Measurements from ENCODE around the gene TPM2. TPM values are rescaled to one million over a fixed set of nuclear protein-coding genes. Genes with fewer than 3 reads are reported as not detected.

TPM2 gene
- total and polyA plus RNA-seq, 9 of the 15 experiments (the other 6 are each of a cell fraction or from before 2014, with no cell fraction given), result 0.28 to 16.1 (median 4.5) TPM

DNA sequence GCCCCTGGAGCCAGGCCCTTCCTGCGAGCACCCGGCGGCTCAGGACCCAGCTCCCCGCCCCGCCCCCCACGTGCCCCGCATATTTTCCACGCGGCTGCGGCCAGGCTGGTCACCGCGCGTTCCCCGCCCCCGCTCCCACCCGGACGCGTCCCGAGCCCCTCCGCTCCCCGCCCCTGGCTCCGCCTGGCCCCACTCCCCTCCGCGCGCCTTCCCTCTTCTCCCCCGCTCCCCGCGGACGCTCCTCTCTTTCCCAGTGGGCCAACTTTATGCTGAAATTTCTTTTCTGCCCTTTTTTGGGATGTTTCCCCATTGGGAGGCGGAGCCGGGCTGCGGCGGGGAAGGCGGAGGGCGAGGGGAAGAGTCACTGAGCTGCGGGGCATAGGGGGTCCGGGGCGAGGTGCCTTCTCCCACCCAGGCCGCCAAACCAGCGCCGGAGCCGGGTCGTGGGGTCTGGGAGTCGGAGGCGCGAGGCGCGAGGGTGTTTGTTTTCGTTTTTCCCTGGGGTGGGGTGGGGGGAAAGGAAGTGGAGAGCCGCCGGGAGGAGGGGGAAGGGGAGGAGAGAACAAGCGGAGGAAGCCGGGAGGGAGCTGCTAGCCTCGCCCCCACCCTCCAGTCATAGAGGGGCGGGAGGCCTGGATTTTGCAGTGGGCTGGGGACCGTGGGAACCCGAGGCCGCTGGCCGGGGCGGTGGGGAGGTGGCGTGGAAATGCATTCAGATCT lies 1.0 kb upstream of the TPM2 start (continued):
- TF ChIP-seq RBFOX2 (IDR thresholded peaks at IDR 0.05; ENCODE audit: low read depth, low read length), result peak; percentile 76
- 0 out of 4 replicates have a peak, but pooled peaks have one; percentile 22 to 26 for TF ChIP-seq FOXK2 (conservative IDR thresholded peaks at IDR 0.05 in 1 of 2, IDR thresholded peaks at IDR 0.05 in 1 of 2; ENCODE audit: low read depth in 2 of 2)
- no peak for TF ChIP-seq HDAC6 (IDR thresholded peaks at IDR 0.05; ENCODE audit: low read depth, low read length)
- peak; percentile 59 for TF ChIP-seq POLR2B (IDR thresholded peaks at IDR 0.05; ENCODE audit: low read depth, partially characterized antibody)
- TF ChIP-seq SIN3A (IDR thresholded peaks at IDR 0.05; ENCODE audit: borderline replicate concordance in 2 of 2, control insufficient read depth in 1 of 2, low read depth in 2 of 2, low read length in 2 of 2), result 0 out of 4 replicates have a peak, but pooled peaks of 1 of the 2 experiments have one; percentile 39
- no peak for TF ChIP-seq ILK (tag; IDR thresholded peaks at IDR 0.05; ENCODE audit: borderline replicate concordance, low read depth)
- TF ChIP-seq HDAC1 (IDR thresholded peaks at IDR 0.05), result 0 out of 4 replicates have a peak, but pooled peaks of 1 of the 2 experiments have one; percentile 22
- TF ChIP-seq, protein P1, sequence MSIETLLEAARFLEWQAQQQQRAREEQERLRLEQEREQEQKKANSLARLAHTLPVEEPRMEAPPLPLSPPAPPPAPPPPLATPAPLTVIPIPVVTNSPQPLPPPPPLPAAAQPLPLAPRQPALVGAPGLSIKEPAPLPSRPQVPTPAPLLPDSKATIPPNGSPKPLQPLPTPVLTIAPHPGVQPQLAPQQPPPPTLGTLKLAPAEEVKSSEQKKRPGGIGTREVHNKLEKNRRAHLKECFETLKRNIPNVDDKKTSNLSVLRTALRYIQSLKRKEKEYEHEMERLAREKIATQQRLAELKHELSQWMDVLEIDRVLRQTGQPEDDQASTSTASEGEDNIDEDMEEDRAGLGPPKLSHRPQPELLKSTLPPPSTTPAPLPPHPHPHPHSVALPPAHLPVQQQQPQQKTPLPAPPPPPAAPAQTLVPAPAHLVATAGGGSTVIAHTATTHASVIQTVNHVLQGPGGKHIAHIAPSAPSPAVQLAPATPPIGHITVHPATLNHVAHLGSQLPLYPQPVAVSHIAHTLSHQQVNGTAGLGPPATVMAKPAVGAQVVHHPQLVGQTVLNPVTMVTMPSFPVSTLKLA (conservative IDR thresholded peaks at IDR 0.05), result peak; percentile 42 to 78; a peak in 1 of 4 replicates
- peak; percentile 38 for TF ChIP-seq ZFX (CRISPR knock-in tag; IDR thresholded peaks at IDR 0.05)
- TF ChIP-seq EGR1 (conservative IDR thresholded peaks at IDR 0.05), result peak; percentile 26
- TF ChIP-seq RUNX1 (IDR thresholded peaks at IDR 0.05; ENCODE audit: low read depth), result no peak
- TF ChIP-seq, protein P2, sequence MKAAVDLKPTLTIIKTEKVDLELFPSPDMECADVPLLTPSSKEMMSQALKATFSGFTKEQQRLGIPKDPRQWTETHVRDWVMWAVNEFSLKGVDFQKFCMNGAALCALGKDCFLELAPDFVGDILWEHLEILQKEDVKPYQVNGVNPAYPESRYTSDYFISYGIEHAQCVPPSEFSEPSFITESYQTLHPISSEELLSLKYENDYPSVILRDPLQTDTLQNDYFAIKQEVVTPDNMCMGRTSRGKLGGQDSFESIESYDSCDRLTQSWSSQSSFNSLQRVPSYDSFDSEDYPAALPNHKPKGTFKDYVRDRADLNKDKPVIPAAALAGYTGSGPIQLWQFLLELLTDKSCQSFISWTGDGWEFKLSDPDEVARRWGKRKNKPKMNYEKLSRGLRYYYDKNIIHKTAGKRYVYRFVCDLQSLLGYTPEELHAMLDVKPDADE (conservative IDR thresholded peaks at IDR 0.05; ENCODE audit: control insufficient read depth, low read depth, low read length), result 0 out of 2 replicates have a peak, but pooled peaks have one; percentile 20
- 0 out of 2 replicates have a peak, but pooled peaks have one; percentile 25 for TF ChIP-seq ZNF175 (CRISPR knock-in tag; IDR thresholded peaks at IDR 0.05; ENCODE audit: low read depth)
- TF ChIP-seq GABPA (tag; conservative IDR thresholded peaks at IDR 0.05; ENCODE audit: low read depth), result peak; percentile 68
- no peak for TF ChIP-seq MYBL2 (IDR thresholded peaks at IDR 0.05; ENCODE audit: low read depth)
- no peak for TF ChIP-seq MYBL2 (CRISPR knock-in tag; IDR thresholded peaks at IDR 0.05; ENCODE audit: borderline replicate concordance)
- TF ChIP-seq KDM5B (IDR thresholded peaks at IDR 0.05; ENCODE audit: insufficient replicate concordance, low read depth, low read length), result peak; percentile 19
- peak; percentile 79 for TF ChIP-seq POLR2G (IDR thresholded peaks at IDR 0.05; ENCODE audit: low read depth, low read length)
- TF ChIP-seq PHF8 (IDR thresholded peaks at IDR 0.05; ENCODE audit: borderline replicate concordance, low read length), result peak; percentile 58; the same call in 1 of the 2 replicates
- TF ChIP-seq, protein P3, sequence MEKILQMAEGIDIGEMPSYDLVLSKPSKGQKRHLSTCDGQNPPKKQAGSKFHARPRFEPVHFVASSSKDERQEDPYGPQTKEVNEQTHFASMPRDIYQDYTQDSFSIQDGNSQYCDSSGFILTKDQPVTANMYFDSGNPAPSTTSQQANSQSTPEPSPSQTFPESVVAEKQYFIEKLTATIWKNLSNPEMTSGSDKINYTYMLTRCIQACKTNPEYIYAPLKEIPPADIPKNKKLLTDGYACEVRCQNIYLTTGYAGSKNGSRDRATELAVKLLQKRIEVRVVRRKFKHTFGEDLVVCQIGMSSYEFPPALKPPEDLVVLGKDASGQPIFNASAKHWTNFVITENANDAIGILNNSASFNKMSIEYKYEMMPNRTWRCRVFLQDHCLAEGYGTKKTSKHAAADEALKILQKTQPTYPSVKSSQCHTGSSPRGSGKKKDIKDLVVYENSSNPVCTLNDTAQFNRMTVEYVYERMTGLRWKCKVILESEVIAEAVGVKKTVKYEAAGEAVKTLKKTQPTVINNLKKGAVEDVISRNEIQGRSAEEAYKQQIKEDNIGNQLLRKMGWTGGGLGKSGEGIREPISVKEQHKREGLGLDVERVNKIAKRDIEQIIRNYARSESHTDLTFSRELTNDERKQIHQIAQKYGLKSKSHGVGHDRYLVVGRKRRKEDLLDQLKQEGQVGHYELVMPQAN (IDR thresholded peaks at IDR 0.05; ENCODE audit: borderline replicate concordance), result 0 out of 2 replicates have a peak, but pooled peaks have one; percentile 26
- peak; percentile 70 for TF ChIP-seq SUPT5H (IDR thresholded peaks at IDR 0.05)
